Sigmoid colon (tissue), 3 donors: Measurements from ENCODE around the gene PSMB1.

Source experiments
- POLR2A ChIP-seq, 2 donors: fragments of 450-650 bp; IDR thresholded peaks; one replicate each; pipeline ENCODE4 v1.6.1; 2016; ENCODE audit warnings: antibody characterized with exemption in 2 of 2, mild to moderate bottlenecking in 2 of 2, moderate library complexity in 2 of 2
- TF ChIP-seq, protein P1 (sequence below), 4 experiments: fragments of 450-650 bp in 3 of 4; fragments of 200-600 bp in 1 of 4; IDR thresholded peaks; one replicate each; pipeline ENCODE4 v1.5.1; 2016 to 2019; ENCODE audit warnings: antibody characterized with exemption in 4 of 4, mild to moderate bottlenecking in 3 of 4, moderate library complexity in 2 of 4

DNA sequence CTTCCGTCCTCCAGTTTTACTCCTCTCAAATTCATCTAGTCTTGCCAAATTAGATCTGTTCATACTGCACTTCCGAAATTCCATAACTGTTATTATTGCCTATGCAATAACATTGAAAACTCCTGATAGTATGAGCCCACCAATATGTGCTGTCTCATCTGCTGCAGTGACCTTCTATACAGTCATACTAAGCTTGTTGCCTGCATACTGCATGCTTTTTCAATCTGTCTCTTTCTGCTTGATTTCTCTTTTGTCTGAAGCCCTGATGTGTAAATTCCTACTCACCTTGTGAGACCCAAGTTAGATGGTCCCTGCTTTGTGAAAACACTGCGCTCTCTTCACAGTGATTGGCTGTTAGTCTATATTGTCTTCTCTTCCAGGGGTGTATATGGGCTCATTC is 2.2 kb upstream of the PSMB1 start:
- no peak for TF ChIP-seq POLR2A (IDR thresholded peaks at IDR 0.05)
- TF ChIP-seq, protein P1, sequence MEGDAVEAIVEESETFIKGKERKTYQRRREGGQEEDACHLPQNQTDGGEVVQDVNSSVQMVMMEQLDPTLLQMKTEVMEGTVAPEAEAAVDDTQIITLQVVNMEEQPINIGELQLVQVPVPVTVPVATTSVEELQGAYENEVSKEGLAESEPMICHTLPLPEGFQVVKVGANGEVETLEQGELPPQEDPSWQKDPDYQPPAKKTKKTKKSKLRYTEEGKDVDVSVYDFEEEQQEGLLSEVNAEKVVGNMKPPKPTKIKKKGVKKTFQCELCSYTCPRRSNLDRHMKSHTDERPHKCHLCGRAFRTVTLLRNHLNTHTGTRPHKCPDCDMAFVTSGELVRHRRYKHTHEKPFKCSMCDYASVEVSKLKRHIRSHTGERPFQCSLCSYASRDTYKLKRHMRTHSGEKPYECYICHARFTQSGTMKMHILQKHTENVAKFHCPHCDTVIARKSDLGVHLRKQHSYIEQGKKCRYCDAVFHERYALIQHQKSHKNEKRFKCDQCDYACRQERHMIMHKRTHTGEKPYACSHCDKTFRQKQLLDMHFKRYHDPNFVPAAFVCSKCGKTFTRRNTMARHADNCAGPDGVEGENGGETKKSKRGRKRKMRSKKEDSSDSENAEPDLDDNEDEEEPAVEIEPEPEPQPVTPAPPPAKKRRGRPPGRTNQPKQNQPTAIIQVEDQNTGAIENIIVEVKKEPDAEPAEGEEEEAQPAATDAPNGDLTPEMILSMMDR (IDR thresholded peaks at IDR 0.05) = no peak
